H1 (cell line): Measurements from ENCODE around the gene TTC33. TPM values are rescaled to one million over a fixed set of nuclear protein-coding genes. Genes with fewer than 3 reads are reported as not detected.

Source experiments
- CTCF ChIA-PET: fragments of 300-600 bp; sonication (Branson Sonifier 250); formaldehyde crosslinking; loops from one replicate; lab custom pipeline; 2021; ENCODE audit not compliant: partially characterized antibody; lab: Charles Lee
- POLR2A ChIA-PET: fragments of 300-600 bp; sonication (Branson Sonifier 250); formaldehyde crosslinking; loops from one replicate; lab custom pipeline; 2021; ENCODE audit warnings: inconsistent platforms; ENCODE audit not compliant: partially characterized antibody; lab: Charles Lee
- DNase-seq, 2 experiments: peaks; one replicate each; pipeline versions ENCODE4 v3.0.0 to v3.0.0-alpha.2; 2010 to 2022; ENCODE audit warnings: low spot score in 2 of 2, low read depth in 1 of 2, mixed read lengths in 1 of 2
- FAIRE-seq: peaks from 2 replicates; lab custom pipeline; 2011; peaks lifted over from hg19 to GRCh38; lab: Jason Lieb, UNC
- H2AFZ ChIP-seq: 2 replicates; pipeline ENCODE4 v1.8.1; 2012; ENCODE audit warnings: low read length, inconsistent platforms
- H2AK5ac ChIP-seq: 2 replicates; pipeline ENCODE4 v1.6.1; 2013; ENCODE audit warnings: low read depth, low read length
- H2BK120ac ChIP-seq: replicated peaks from 2 replicates; pipeline ENCODE3; 2013; ENCODE audit warnings: low read depth, low read length, inconsistent platforms
- H2BK12ac ChIP-seq: 2 replicates; pipeline ENCODE4 v1.6.1; 2013; ENCODE audit warnings: low read depth, low read length
- H2BK15ac ChIP-seq: 2 replicates; pipeline ENCODE4 v1.6.1; 2013; ENCODE audit warnings: low read length
- H2BK20ac ChIP-seq: 2 replicates; pipeline ENCODE4 v1.6.1; 2013; ENCODE audit warnings: low read length
- H2BK5ac ChIP-seq: 2 replicates; pipeline ENCODE4 v1.6.1; 2013; ENCODE audit warnings: low read depth, low read length
- H3K14ac ChIP-seq: 2 replicates; pipeline ENCODE4 v1.6.1; 2013; ENCODE audit warnings: inconsistent platforms; ENCODE audit not compliant: insufficient read length
- H3K18ac ChIP-seq: 2 replicates; pipeline ENCODE4 v1.6.1; 2013; ENCODE audit warnings: low read length; ENCODE audit errors: extremely low read depth
- H3K23ac ChIP-seq: 2 replicates; pipeline ENCODE4 v1.6.1; 2013; ENCODE audit warnings: inconsistent platforms; ENCODE audit not compliant: insufficient read length
- H3K23me2 ChIP-seq: 2 replicates; pipeline ENCODE4 v1.6.1; 2013; ENCODE audit warnings: low read depth, low read length
- H3K27ac ChIP-seq: 2 replicates; pipeline ENCODE4 v1.6.1; 2011; ENCODE audit warnings: low read depth, low read length, inconsistent platforms
- H3K27me3 ChIP-seq, 4 experiments: replicated peaks in 1 of 4; 1 replicate in 1 of 4; 2 replicates in 3 of 4; pipeline versions ENCODE4 v1.6.1 to v1.8.1; 2011 to 2013; ENCODE audit warnings: low read length in 3 of 4, mild to moderate bottlenecking in 3 of 4, inconsistent platforms in 2 of 4, mixed read lengths in 2 of 4, moderate library complexity in 1 of 4; ENCODE audit not compliant: control insufficient read depth in 3 of 4, insufficient read depth in 3 of 4; ENCODE audit errors: extremely low read depth in 1 of 4
- H3K36me3 ChIP-seq, 4 experiments: 2 replicates each; pipeline versions ENCODE4 v1.6.1 to v1.8.1; 2011 to 2013; ENCODE audit warnings: mild to moderate bottlenecking in 4 of 4, low read length in 3 of 4, moderate library complexity in 2 of 4, control low read depth in 1 of 4, inconsistent platforms in 1 of 4; ENCODE audit not compliant: insufficient read depth in 4 of 4, control insufficient read depth in 2 of 4
- H3K4ac ChIP-seq: replicated peaks from 2 replicates; pipeline ENCODE3; 2013; ENCODE audit warnings: low read length, low read depth, mixed read lengths, inconsistent platforms; ENCODE audit not compliant: insufficient read length
- H3K4me1 ChIP-seq, 4 experiments: replicated peaks in 1 of 4; 1 replicate in 1 of 4; 2 replicates in 3 of 4; pipeline versions ENCODE4 v1.6.1 to v1.8.1; 2011 to 2013; ENCODE audit warnings: low read length in 3 of 4, inconsistent platforms in 2 of 4, mixed read lengths in 1 of 4; ENCODE audit not compliant: insufficient read depth in 4 of 4, control insufficient read depth in 3 of 4
- H3K4me2 ChIP-seq, 2 experiments: 2 replicates each; pipeline versions ENCODE4 v1.6.1 to v1.8.1; 2011 to 2013; ENCODE audit warnings: low read depth in 2 of 2, low read length in 2 of 2, control low read depth in 1 of 2, inconsistent platforms in 1 of 2, mild to moderate bottlenecking in 1 of 2; ENCODE audit not compliant: insufficient read depth in 1 of 2
- H3K4me3 ChIP-seq, 4 experiments: fragments of 200-600, 300-600 bp in 1 of 4; sonication (generic), shearing (Covaris generic), sonication (Bioruptor Twin) in 1 of 4; 2 replicates each; pipeline versions ENCODE4 v1.5.1 to v1.8.1; 2011 to 2016; ENCODE audit warnings: low read length in 4 of 4, low read depth in 3 of 4, control low read depth in 2 of 4, inconsistent platforms in 2 of 4, mild to moderate bottlenecking in 2 of 4, mixed read lengths in 1 of 4, moderate library complexity in 1 of 4; ENCODE audit not compliant: insufficient read depth in 2 of 4; ENCODE audit errors: extremely low read depth in 1 of 4
- H3K56ac ChIP-seq: replicated peaks from 2 replicates; pipeline ENCODE3; 2013; ENCODE audit warnings: low read depth, mild to moderate bottlenecking, mixed read lengths, low read length, inconsistent platforms; ENCODE audit not compliant: insufficient read length
- H3K79me1 ChIP-seq: 2 replicates; pipeline ENCODE4 v1.6.1; 2013; ENCODE audit warnings: low read depth, low read length, control low read depth
- H3K79me2 ChIP-seq, 2 experiments: 2 replicates each; pipeline versions ENCODE4 v1.6.1 to v1.8.1; 2012 to 2013; ENCODE audit warnings: low read length in 2 of 2, mild to moderate bottlenecking in 2 of 2, inconsistent platforms in 1 of 2; ENCODE audit not compliant: insufficient read depth in 2 of 2, control insufficient read depth in 1 of 2
- H3K9ac ChIP-seq, 4 experiments: replicated peaks in 1 of 4; 1 replicate in 1 of 4; 2 replicates in 3 of 4; pipeline versions ENCODE4 v1.6.1 to v1.8.1; 2011 to 2013; ENCODE audit warnings: low read depth in 3 of 4, low read length in 3 of 4, control low read depth in 2 of 4, mild to moderate bottlenecking in 2 of 4, moderate library complexity in 2 of 4, inconsistent platforms in 1 of 4; ENCODE audit errors: extremely low read depth in 1 of 4
- H3K9me3 ChIP-seq, 2 experiments: 2 replicates each; pipeline versions ENCODE4 v1.6.1 to v1.8.1; 2012 to 2013; ENCODE audit warnings: mild to moderate bottlenecking in 2 of 2, moderate library complexity in 2 of 2, control low read depth in 1 of 2, inconsistent platforms in 1 of 2, low read depth in 1 of 2, low read length in 1 of 2, mixed read lengths in 1 of 2; ENCODE audit not compliant: insufficient read depth in 2 of 2
- H4K20me1 ChIP-seq, 2 experiments: replicated peaks in 1 of 2; 2 replicates each; pipeline versions ENCODE3 to v1.8.1; 2011 to 2013; ENCODE audit warnings: inconsistent platforms in 2 of 2, low read length in 2 of 2, mild to moderate bottlenecking in 1 of 2; ENCODE audit not compliant: insufficient read depth in 2 of 2, control insufficient read depth in 1 of 2
- H4K5ac ChIP-seq: 2 replicates; pipeline ENCODE4 v1.6.1; 2013; ENCODE audit warnings: low read length, low read depth, mixed read lengths, inconsistent platforms; ENCODE audit not compliant: insufficient read length
- H4K8ac ChIP-seq: 2 replicates; pipeline ENCODE4 v1.8.0; 2013; ENCODE audit warnings: mild to moderate bottlenecking, moderate library complexity, low read length, inconsistent platforms; ENCODE audit not compliant: insufficient read depth; ENCODE audit errors: extremely low read depth
- H4K91ac ChIP-seq: replicated peaks from 2 replicates; pipeline ENCODE3; 2013; ENCODE audit warnings: low read length, mixed read lengths, inconsistent platforms; ENCODE audit not compliant: insufficient read length
- CHD1 ChIP-seq: IDR thresholded peaks from 2 replicates; pipeline ENCODE4 v1.6.1; 2012; ENCODE audit warnings: low read depth, low read length, improper control_type of control experiment
- CTBP2 ChIP-seq: IDR thresholded peaks from 2 replicates; pipeline ENCODE4 v1.7.0; 2011; ENCODE audit warnings: borderline replicate concordance, mild to moderate bottlenecking, moderate library complexity, mixed read lengths, low read length; ENCODE audit not compliant: insufficient read depth, insufficient read length
- MAFK ChIP-seq: IDR thresholded peaks from 2 replicates; pipeline ENCODE4 v1.6.1; 2012; ENCODE audit warnings: low read depth, mild to moderate bottlenecking, improper control_type of control experiment, low read length
- NRF1 ChIP-seq: IDR thresholded peaks from 2 replicates; pipeline ENCODE4 v1.6.1; 2011; ENCODE audit warnings: mild to moderate bottlenecking, low read depth, low read length, improper control_type of control experiment
- POLR2AphosphoS5 ChIP-seq: IDR thresholded peaks from 2 replicates; pipeline ENCODE4 v1.6.1; 2011; ENCODE audit warnings: low read depth, low read length
- SIRT6 ChIP-seq: IDR thresholded peaks from one replicate; pipeline ENCODE4 v1.7.1; 2012; ENCODE audit warnings: low read length, inconsistent platforms
- TAF1 ChIP-seq: IDR thresholded peaks from 2 replicates; pipeline ENCODE4 v1.6.1; 2011; ENCODE audit warnings: mild to moderate bottlenecking, low read depth, low read length
- ZNF274 ChIP-seq: IDR thresholded peaks from 2 replicates; pipeline ENCODE4 v1.7.0; 2012; ENCODE audit warnings: low read length, borderline replicate concordance; ENCODE audit errors: extremely low read depth
- WGBS, 2 experiments: shearing (Covaris generic) in 1 of 2; methylation state at CpG; one replicate each; pipeline versions ENCODE4 v1.1.6 to v1.1.7; 2013 to 2015; ENCODE audit warnings: low lambda C conversion rate in 2 of 2, mixed read lengths in 2 of 2, inconsistent platforms in 1 of 2, low coverage in 1 of 2, missing lambda C conversion rate in 1 of 2; ENCODE audit not compliant: insufficient replicate concordance in 2 of 2, insufficient coverage in 1 of 2, insufficient read length in 1 of 2; ENCODE audit errors: extremely low coverage in 1 of 2, missing lambda C conversion rate in 1 of 2; 5-methylcytosine and 5-hydroxymethylcytosine counted together
- polyA plus RNA-seq, 7 experiments: library from polyadenylated mRNA; depleted of rRNA in 3 of 7; stranded (reverse) in 5 of 7; unstranded in 2 of 7; fragments of >200 nt in 5 of 7; fragments of 200-250 nt in 2 of 7; gene quantifications; 1 replicate in 5 of 7; 2 replicates in 1 of 7; 4 replicates in 1 of 7; pipeline versions ENCODE4 v1.2.1 to v1.2.3, GENCODE V29; 2011 to 2013; ENCODE audit warnings: missing spikeins in 2 of 7, mixed read lengths in 2 of 7
- total RNA-seq: library from RNA; stranded (reverse); fragmentation: NEBNext Ultra II Directional; extraction: Animal tissue kit (Norgen Biotek cat#: 25700); gene quantifications from 2 replicates; pipeline ENCODE4 v1.2.1, GENCODE V29; 2021
- TF ChIP-seq, protein P1 (sequence below): IDR thresholded peaks from 2 replicates; pipeline ENCODE4 v1.6.1; 2012; ENCODE audit warnings: low read length, inconsistent platforms

The TTC33 gene
- total and polyA plus RNA-seq, 2 of the 8 experiments (the other 6 are each of a cell fraction or from before 2014, with no cell fraction given): 1.2 to 12.6 TPM

DNA sequence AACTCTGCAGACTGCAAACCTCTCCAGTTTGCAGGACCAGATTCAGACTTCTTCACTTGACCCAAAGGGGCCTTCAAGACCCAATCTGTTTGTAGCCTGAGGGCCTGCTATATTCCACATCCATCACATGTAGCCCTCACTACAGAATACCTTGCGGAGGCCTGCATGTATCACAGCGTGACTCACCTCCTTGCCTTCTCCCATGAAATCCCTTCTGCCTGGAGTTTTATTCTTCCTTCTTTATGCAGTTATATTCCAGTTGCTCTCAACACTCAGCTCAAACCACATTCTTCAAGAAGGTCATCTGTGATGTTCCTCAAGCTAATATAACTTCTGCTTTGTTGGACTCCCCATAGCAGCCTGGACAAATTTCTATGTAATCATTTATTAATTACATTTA lies 274.5 kb downstream of the TTC33 start:
- no peak overlapping the region for H4K8ac ChIP-seq
- no peaks in the 10 kb centered on the region for H3K27me3 ChIP-seq
- no peaks in the 10 kb centered on the region for H3K36me3 ChIP-seq
- H3K4me1 ChIP-seq: no peaks in the 10 kb centered on the region
- H4K20me1 ChIP-seq: no peaks in the 10 kb centered on the region
- H2BK15ac ChIP-seq: no peak overlapping the region
- H3K4ac ChIP-seq: no peak overlapping the region
- no peak overlapping the region for H3K23ac ChIP-seq
- H3K4me2 ChIP-seq: no peak overlapping the region
- no peak overlapping the region for H3K9ac ChIP-seq
- no peak overlapping the region for H2BK20ac ChIP-seq
- no peak for TF ChIP-seq MAFK
- no peak for TF ChIP-seq SIRT6
- no peak for TF ChIP-seq ZNF274
- no peak for TF ChIP-seq CTBP2
- no peak for TF ChIP-seq NRF1
- no peak for TF ChIP-seq TAF1
- no peak for TF ChIP-seq CHD1
- no peak for TF ChIP-seq POLR2AphosphoS5
- TF ChIP-seq, protein P1, sequence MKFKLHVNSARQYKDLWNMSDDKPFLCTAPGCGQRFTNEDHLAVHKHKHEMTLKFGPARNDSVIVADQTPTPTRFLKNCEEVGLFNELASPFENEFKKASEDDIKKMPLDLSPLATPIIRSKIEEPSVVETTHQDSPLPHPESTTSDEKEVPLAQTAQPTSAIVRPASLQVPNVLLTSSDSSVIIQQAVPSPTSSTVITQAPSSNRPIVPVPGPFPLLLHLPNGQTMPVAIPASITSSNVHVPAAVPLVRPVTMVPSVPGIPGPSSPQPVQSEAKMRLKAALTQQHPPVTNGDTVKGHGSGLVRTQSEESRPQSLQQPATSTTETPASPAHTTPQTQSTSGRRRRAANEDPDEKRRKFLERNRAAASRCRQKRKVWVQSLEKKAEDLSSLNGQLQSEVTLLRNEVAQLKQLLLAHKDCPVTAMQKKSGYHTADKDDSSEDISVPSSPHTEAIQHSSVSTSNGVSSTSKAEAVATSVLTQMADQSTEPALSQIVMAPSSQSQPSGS: no peak
- no peak overlapping the region for H4K5ac ChIP-seq
- ChIA-PET POLR2A (no interaction called here), CTCF (no interaction called here)
- no peak overlapping the region for H2BK12ac ChIP-seq
- H3K79me2 ChIP-seq: no peaks in the 10 kb centered on the region
- FAIRE-seq: no peak
- H3K4me3 ChIP-seq: no peak overlapping the region
- no peaks in the 10 kb centered on the region for H3K9me3 ChIP-seq
- H2BK120ac ChIP-seq: no peak overlapping the region
- H3K27ac ChIP-seq: no peak overlapping the region
- H3K23me2 ChIP-seq: no peaks in the 10 kb centered on the region
- no peak overlapping the region for H2AFZ ChIP-seq
- H3K79me1 ChIP-seq: no peaks in the 10 kb centered on the region
- no peak overlapping the region for H3K14ac ChIP-seq
- H4K91ac ChIP-seq: no peak overlapping the region
- H3K18ac ChIP-seq: no peak overlapping the region
- H2AK5ac ChIP-seq: no peak overlapping the region
- no peak overlapping the region for H3K56ac ChIP-seq
- H2BK5ac ChIP-seq: no peak overlapping the region
- no peak for DNase-seq
- WGBS, 2 experiments: 88% methylated on average over 2 of the region's 2 CpGs; no CpG with 5 or more reads in 1 of the 2 experiments
